IMR-90 (cell line): ENCODE results near the gene GDPD3. TPM values are rescaled to one million over a fixed set of nuclear protein-coding genes. Genes with fewer than 3 reads are reported as not detected.

Source experiments
- ATAC-seq: fragments of 200-7000 bp; cut with Tn5 transposase; 2 replicates; pipeline ENCODE4 v1.9.1; 2020; ENCODE audit warnings: low read depth, mild to moderate bottlenecking, moderate library complexity
- BruUV-seq: library from RNA; stranded (reverse); fragments of 400-500 nt; replicated peaks from 2 replicates; lab custom pipeline; 2021; lab: Mats Ljungman, UMichigan
- CTCF ChIA-PET: fragments of 300-600 bp; formaldehyde crosslinking; extraction: SDS; loops from one replicate; lab custom pipeline; 2021; ENCODE audit warnings: antibody characterized with exemption; lab: Yijun Ruan, JAX
- POLR2A ChIA-PET: fragments of 300-600 bp; sonication (Branson Sonifier 250); formaldehyde crosslinking; loops from one replicate; lab custom pipeline; 2022; ENCODE audit warnings: antibody characterized with exemption; ENCODE audit not compliant: unreplicated experiment; lab: Charles Lee
- DNase-seq: peaks from one replicate; pipeline ENCODE4 v3.0.0; 2013
- H2AFZ ChIP-seq: replicated peaks from 2 replicates; pipeline ENCODE3; 2013; ENCODE audit warnings: low read length, mild to moderate bottlenecking; ENCODE audit not compliant: poor library complexity
- H2AK5ac ChIP-seq: 2 replicates; pipeline ENCODE4 v1.6.1; 2013; ENCODE audit warnings: low read depth, low read length, inconsistent platforms
- H2AK9ac ChIP-seq: replicated peaks from 2 replicates; pipeline ENCODE3; 2013; ENCODE audit warnings: mild to moderate bottlenecking, low read depth, low read length, moderate library complexity; ENCODE audit not compliant: poor library complexity
- H2BK120ac ChIP-seq: 2 replicates; pipeline ENCODE4 v1.6.1; 2013; ENCODE audit warnings: low read depth, low read length, inconsistent platforms
- H2BK15ac ChIP-seq: 3 replicates; pipeline ENCODE4 v1.6.1; 2013; ENCODE audit warnings: low read depth, low read length, inconsistent platforms
- H2BK20ac ChIP-seq: 2 replicates; pipeline ENCODE4 v1.6.1; 2013; ENCODE audit warnings: low read depth, mild to moderate bottlenecking, inconsistent platforms, low read length, moderate library complexity
- H2BK5ac ChIP-seq: 2 replicates; pipeline ENCODE4 v1.6.1; 2013; ENCODE audit warnings: mild to moderate bottlenecking, low read depth, low read length, inconsistent platforms; ENCODE audit not compliant: poor library complexity, severe bottlenecking
- H3K14ac ChIP-seq: replicated peaks from 2 replicates; pipeline ENCODE4 v1.6.1; 2013; ENCODE audit warnings: low read depth, low read length, inconsistent platforms
- H3K18ac ChIP-seq: 2 replicates; pipeline ENCODE4 v1.6.1; 2013; ENCODE audit warnings: low read depth, low read length, control low read depth
- H3K23ac ChIP-seq: 2 replicates; pipeline ENCODE4 v1.6.1; 2013; ENCODE audit warnings: low read depth, low read length, inconsistent platforms
- H3K27ac ChIP-seq: 2 replicates; pipeline ENCODE4 v1.5.1; 2013; ENCODE audit warnings: mild to moderate bottlenecking, control low read depth, low read length; ENCODE audit not compliant: insufficient read depth
- H3K27me3 ChIP-seq: 2 replicates; pipeline ENCODE4 v1.6.1; 2013; ENCODE audit warnings: low read length; ENCODE audit not compliant: control insufficient read depth, insufficient read depth
- H3K36me3 ChIP-seq: 2 replicates; pipeline ENCODE4 v1.6.1; 2013; ENCODE audit warnings: low read length, mixed read lengths; ENCODE audit not compliant: control insufficient read depth, insufficient read depth
- H3K4ac ChIP-seq: 2 replicates; pipeline ENCODE4 v1.6.1; 2013; ENCODE audit warnings: low read depth, low read length, inconsistent platforms
- H3K4me1 ChIP-seq: 2 replicates; pipeline ENCODE4 v1.6.1; 2013; ENCODE audit warnings: low read length, mixed read lengths; ENCODE audit not compliant: control insufficient read depth, insufficient read depth
- H3K4me2 ChIP-seq: 2 replicates; pipeline ENCODE4 v1.6.1; 2013; ENCODE audit warnings: low read depth, mild to moderate bottlenecking, control low read depth, low read length, moderate library complexity
- H3K4me3 ChIP-seq: 2 replicates; pipeline ENCODE4 v1.5.1; 2013; ENCODE audit warnings: low read depth, mild to moderate bottlenecking, control low read depth, low read length, moderate library complexity; ENCODE audit not compliant: insufficient read depth
- H3K56ac ChIP-seq: 2 replicates; pipeline ENCODE4 v1.6.1; 2013; ENCODE audit warnings: low read length, inconsistent platforms; ENCODE audit not compliant: insufficient read depth; ENCODE audit errors: extremely low read depth
- H3K79me1 ChIP-seq, 2 experiments: 2 replicates each; pipeline ENCODE4 v1.6.1; 2013; ENCODE audit warnings: low read length in 2 of 2, inconsistent platforms in 1 of 2, low read depth in 1 of 2
- H3K9ac ChIP-seq: 2 replicates; pipeline ENCODE4 v1.6.1; 2013; ENCODE audit warnings: low read depth, low read length, control low read depth
- H3K9me1 ChIP-seq: 2 replicates; pipeline ENCODE4 v1.6.1; 2013; ENCODE audit warnings: low read length, inconsistent platforms; ENCODE audit not compliant: insufficient read depth
- H3K9me3 ChIP-seq: 2 replicates; pipeline ENCODE4 v1.6.1; 2013; ENCODE audit warnings: low read length; ENCODE audit not compliant: control insufficient read depth, insufficient read depth
- H4K20me1 ChIP-seq: 2 replicates; pipeline ENCODE4 v1.6.1; 2013; ENCODE audit warnings: low read length, inconsistent platforms; ENCODE audit not compliant: insufficient read depth
- H4K5ac ChIP-seq: 2 replicates; pipeline ENCODE4 v1.6.1; 2013; ENCODE audit warnings: mild to moderate bottlenecking, low read depth, low read length, control low read depth
- H4K8ac ChIP-seq, 2 experiments: 2 replicates each; pipeline ENCODE4 v1.6.1; 2013; ENCODE audit warnings: low read depth in 2 of 2, low read length in 2 of 2, control low read depth in 1 of 2, inconsistent platforms in 1 of 2
- H4K91ac ChIP-seq: 2 replicates; pipeline ENCODE4 v1.6.1; 2013; ENCODE audit warnings: low read depth, low read length, inconsistent platforms; ENCODE audit not compliant: insufficient read depth
- BHLHE40 ChIP-seq: fragments of 150-350 bp; IDR thresholded peaks from 2 replicates; pipeline ENCODE4 v1.6.1; 2016; ENCODE audit warnings: mild to moderate bottlenecking, low read depth, low read length
- CEBPB ChIP-seq: IDR thresholded peaks from 2 replicates; pipeline ENCODE4 v1.6.1; 2012; ENCODE audit warnings: low read depth, low read length, improper control_type of control experiment
- CHD1 ChIP-seq: IDR thresholded peaks from 2 replicates; pipeline ENCODE4 v1.6.1; 2012; ENCODE audit warnings: low read depth, low read length, improper control_type of control experiment
- ELK1 ChIP-seq: fragments of 150-350 bp; IDR thresholded peaks from 2 replicates; pipeline ENCODE4 v1.6.1; 2016; ENCODE audit warnings: low read depth, mild to moderate bottlenecking, low read length, moderate library complexity, borderline replicate concordance
- FOS ChIP-seq: fragments of 150-350 bp; IDR thresholded peaks from 2 replicates; pipeline ENCODE4 v1.6.1; 2016; ENCODE audit warnings: low read depth, low read length
- MAFK ChIP-seq: IDR thresholded peaks from 2 replicates; pipeline ENCODE4 v1.6.1; 2012; ENCODE audit warnings: low read depth, low read length, improper control_type of control experiment
- MAZ ChIP-seq: IDR thresholded peaks from 2 replicates; pipeline ENCODE4 v1.6.1; 2012; ENCODE audit warnings: low read depth, mild to moderate bottlenecking, low read length, improper control_type of control experiment, moderate library complexity, borderline replicate concordance
- MXI1 ChIP-seq: IDR thresholded peaks from 2 replicates; pipeline ENCODE4 v1.6.1; 2012; ENCODE audit warnings: low read depth, mild to moderate bottlenecking, low read length, moderate library complexity, borderline replicate concordance
- NFE2L2 ChIP-seq: fragments of 150-350 bp; IDR thresholded peaks from 2 replicates; pipeline ENCODE4 v1.6.1; 2016; ENCODE audit warnings: low read depth, mild to moderate bottlenecking, low read length
- POLR2A ChIP-seq: IDR thresholded peaks from 2 replicates; pipeline ENCODE4 v1.6.1; 2012; ENCODE audit warnings: mild to moderate bottlenecking, low read depth, low read length
- RAD21 ChIP-seq: IDR thresholded peaks from 2 replicates; pipeline ENCODE4 v1.6.1; 2012; ENCODE audit warnings: low read length, improper control_type of control experiment
- RCOR1 ChIP-seq: IDR thresholded peaks from 2 replicates; pipeline ENCODE4 v1.6.1; 2012; ENCODE audit warnings: mild to moderate bottlenecking, low read length, improper control_type of control experiment; ENCODE audit not compliant: insufficient replicate concordance
- RFX5 ChIP-seq: IDR thresholded peaks from 2 replicates; pipeline ENCODE4 v1.8.0; 2012; ENCODE audit warnings: low read depth, mild to moderate bottlenecking, low read length, moderate library complexity
- SMC3 ChIP-seq: fragments of 150-350 bp; IDR thresholded peaks from 2 replicates; pipeline ENCODE4 v1.6.1; 2016; ENCODE audit warnings: low read depth, mild to moderate bottlenecking, antibody characterized with exemption, low read length, moderate library complexity
- dilution Hi-C: fragments of 300-500 bp; cut with HindIII; formaldehyde crosslinking; loops from one replicate; pipeline ENCODE4 v1.14.3; 2018; ENCODE audit warnings: low sequenced_read_pairs; ENCODE audit not compliant: unreplicated experiment
- in situ Hi-C: fragments of 300-500 bp; cut with MboI; formaldehyde crosslinking; loops from 3 replicates; pipeline ENCODE4 v1.14.3; 2019; ENCODE audit warnings: low sequenced_read_pairs, inconsistent platforms, mixed read lengths
- intact Hi-C: fragments of 100-400 bp; cut with micrococcal nuclease; formaldehyde crosslinking; loops from 2 replicates; pipeline ENCODE4 v1.10.0; 2022
- polyA plus RNA-seq, 3 experiments: library from polyadenylated mRNA; depleted of rRNA; stranded (reverse); fragments of >200 nt; gene quantifications; 2 replicates each; pipeline ENCODE4 v1.2.3, GENCODE V29; 2012; ENCODE audit warnings: low replicate concordance in 1 of 3
- total RNA-seq: library from RNA; depleted of rRNA; stranded (reverse); fragments of >200 nt; gene quantifications from 2 replicates; pipeline ENCODE4 v1.2.3, GENCODE V29; 2012
- TF ChIP-seq, protein P1 (sequence below): conservative IDR thresholded peaks from 2 replicates; pipeline ENCODE4 v1.5.1; 2012; ENCODE audit warnings: mild to moderate bottlenecking, low read depth, low read length, improper control_type of control experiment
- TF ChIP-seq, protein P2 (sequence below): fragments of 150-350 bp; IDR thresholded peaks from 2 replicates; pipeline ENCODE4 v1.6.1; 2017; ENCODE audit warnings: mild to moderate bottlenecking, antibody characterized with exemption, low read length, low read depth

GDPD3 gene
- total and polyA plus RNA-seq, 2 of the 4 experiments (the other 2 are of a cell fraction), result under 0.01 to 19.5 TPM

DNA sequence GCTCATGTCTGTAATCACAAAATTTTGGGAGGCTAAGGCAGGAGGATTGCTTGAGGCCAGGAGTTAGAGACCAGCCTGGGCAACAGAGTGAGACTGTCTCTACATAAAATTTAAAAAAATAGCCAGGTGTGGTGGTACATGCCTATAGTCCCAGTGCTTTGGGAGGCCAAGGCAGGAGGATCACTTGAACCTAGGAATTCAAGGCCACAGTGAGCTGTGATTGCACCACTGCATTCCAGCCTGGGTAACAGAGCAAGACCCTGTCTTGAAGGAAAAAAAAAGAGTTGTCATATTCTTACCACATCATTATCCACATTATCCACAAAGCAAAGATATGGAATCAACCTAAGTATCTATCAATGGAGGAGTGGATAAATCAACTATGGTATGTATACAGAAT is 30.7 kb upstream of the GDPD3 start:
- ATAC-seq, result no peak
- H3K56ac ChIP-seq, result no peak overlapping the region
- H3K9ac ChIP-seq, result no peak overlapping the region
- no peak overlapping the region for H3K23ac ChIP-seq
- POLR2A ChIA-PET, result no interaction called here
- H3K79me1 ChIP-seq, result no peaks in the 10 kb centered on the region
- no peak overlapping the region for H4K8ac ChIP-seq
- no peak overlapping the region for H3K4me2 ChIP-seq
- no peak overlapping the region for H2BK15ac ChIP-seq
- H3K18ac ChIP-seq, result no peak overlapping the region
- no peaks in the 10 kb centered on the region for H4K20me1 ChIP-seq
- TF ChIP-seq FOS (no peak), MAFK (no peak), ELK1 (no peak), MAZ (no peak), BHLHE40 (no peak), SMC3 (no peak), CEBPB (no peak), RCOR1 (no peak), POLR2A (no peak), NFE2L2 (no peak), CHD1 (no peak), RAD21 (no peak), MXI1 (no peak), RFX5 (no peak)
- TF ChIP-seq, protein P1, sequence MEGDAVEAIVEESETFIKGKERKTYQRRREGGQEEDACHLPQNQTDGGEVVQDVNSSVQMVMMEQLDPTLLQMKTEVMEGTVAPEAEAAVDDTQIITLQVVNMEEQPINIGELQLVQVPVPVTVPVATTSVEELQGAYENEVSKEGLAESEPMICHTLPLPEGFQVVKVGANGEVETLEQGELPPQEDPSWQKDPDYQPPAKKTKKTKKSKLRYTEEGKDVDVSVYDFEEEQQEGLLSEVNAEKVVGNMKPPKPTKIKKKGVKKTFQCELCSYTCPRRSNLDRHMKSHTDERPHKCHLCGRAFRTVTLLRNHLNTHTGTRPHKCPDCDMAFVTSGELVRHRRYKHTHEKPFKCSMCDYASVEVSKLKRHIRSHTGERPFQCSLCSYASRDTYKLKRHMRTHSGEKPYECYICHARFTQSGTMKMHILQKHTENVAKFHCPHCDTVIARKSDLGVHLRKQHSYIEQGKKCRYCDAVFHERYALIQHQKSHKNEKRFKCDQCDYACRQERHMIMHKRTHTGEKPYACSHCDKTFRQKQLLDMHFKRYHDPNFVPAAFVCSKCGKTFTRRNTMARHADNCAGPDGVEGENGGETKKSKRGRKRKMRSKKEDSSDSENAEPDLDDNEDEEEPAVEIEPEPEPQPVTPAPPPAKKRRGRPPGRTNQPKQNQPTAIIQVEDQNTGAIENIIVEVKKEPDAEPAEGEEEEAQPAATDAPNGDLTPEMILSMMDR, result no peak
- TF ChIP-seq, protein P2, sequence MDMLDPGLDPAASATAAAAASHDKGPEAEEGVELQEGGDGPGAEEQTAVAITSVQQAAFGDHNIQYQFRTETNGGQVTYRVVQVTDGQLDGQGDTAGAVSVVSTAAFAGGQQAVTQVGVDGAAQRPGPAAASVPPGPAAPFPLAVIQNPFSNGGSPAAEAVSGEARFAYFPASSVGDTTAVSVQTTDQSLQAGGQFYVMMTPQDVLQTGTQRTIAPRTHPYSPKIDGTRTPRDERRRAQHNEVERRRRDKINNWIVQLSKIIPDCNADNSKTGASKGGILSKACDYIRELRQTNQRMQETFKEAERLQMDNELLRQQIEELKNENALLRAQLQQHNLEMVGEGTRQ, result no peak
- H3K4ac ChIP-seq, result no peak overlapping the region
- CTCF ChIA-PET, result no interaction called here
- in situ Hi-C loops, result no loop called here
- DNase-seq, result no peak
- H3K9me3 ChIP-seq, result peaks cover 4% of the 10 kb centered on the region; the same call in 1 of the 2 replicates
- H2BK5ac ChIP-seq, result no peak overlapping the region
- H3K14ac ChIP-seq, result no peak overlapping the region
- H4K5ac ChIP-seq, result no peak overlapping the region
- no peak overlapping the region for H2BK120ac ChIP-seq
- no peak overlapping the region for H2AFZ ChIP-seq
- dilution Hi-C loops, result no loop called here
- no TSS peak for BruUV-seq
- H3K27me3 ChIP-seq, result peaks cover 2% of the 10 kb centered on the region
- intact Hi-C loops, result no loop called here
- H2AK5ac ChIP-seq, result no peak overlapping the region
- H2BK20ac ChIP-seq, result no peak overlapping the region
- no peaks in the 10 kb centered on the region for H3K9me1 ChIP-seq
- no peak overlapping the region for H4K91ac ChIP-seq
- no peak overlapping the region for H2AK9ac ChIP-seq
- no peaks in the 10 kb centered on the region for H3K4me1 ChIP-seq
- H3K4me3 ChIP-seq, result no peak overlapping the region
- H3K27ac ChIP-seq, result no peak overlapping the region
- no peaks in the 10 kb centered on the region for H3K36me3 ChIP-seq
